ENCODE measurements around the gene PGGHG. TPM values are rescaled to one million over a fixed set of nuclear protein-coding genes. Genes with fewer than 3 reads are reported as not detected.
A peak's percentile ranks its signal among the peaks of the same experiment; 100 is the strongest.

The PGGHG gene
- total and polyA plus RNA-seq, 3 donors from 2014 or later, result 8.2 to 32.5 (median 26.5) TPM

- 57 to 61% methylated on average over 24 to 26 of the region's 26 CpGs for WGBS, 2 donors
- intact Hi-C loops (cut with DNase I; ENCODE audit: low total_unique reads), result loop anchor here (10.0 kb wide), 1 partner anchor 57 kb away; no protein-coding TSS in a partner anchor
- peak; percentile 75 for DNase-seq
- TF ChIP-seq POLR2A (IDR thresholded peaks at IDR 0.05), result no peak
- TF ChIP-seq CTCF (IDR thresholded peaks at IDR 0.05), result no peak
- Histone ChIP-seq H3K27me3 (no peaks in the 10 kb centered on the region), H3K27ac (peak overlapping the region; percentile 58 to 68), H3K4me3 (no peak overlapping the region), H3K36me3 (ENCODE audit: low read depth, missing control alignments) (no peaks in the 10 kb centered on the region), H3K4me1 (peaks cover 18% of the 10 kb centered on the region), H3K9me3 (no peaks in the 10 kb centered on the region)
These were observed 8.9 kb downstream of the PGGHG start for GRCh38 chr11:297586-298405.

- TF ChIP-seq POLR2A (IDR thresholded peaks at IDR 0.05) (no peak), CTCF (IDR thresholded peaks at IDR 0.05) (no peak)
- Histone ChIP-seq H3K4me1 (peaks cover 18% of the 10 kb centered on the region), H3K9me3 (no peaks in the 10 kb centered on the region), H3K4me3 (no peak overlapping the region), H3K27ac (peak overlapping the region; percentile 58 to 68), H3K27me3 (no peaks in the 10 kb centered on the region), H3K36me3 (ENCODE audit: low read depth, missing control alignments) (no peaks in the 10 kb centered on the region)
- WGBS, 2 donors, result 75 to 86% methylated on average over 9 to 15 of the region's 15 CpGs
- intact Hi-C loops (cut with DNase I; ENCODE audit: low total_unique reads), result loop anchor here (10.0 kb wide), 1 partner anchor 56 kb away; no protein-coding TSS in a partner anchor
- DNase-seq, result no peak
These were observed 9.6 kb downstream of the PGGHG start for GRCh38 chr11:298406-299065.

- no peaks in the 10 kb centered on the region for H3K27me3 ChIP-seq
These were observed 10.4 kb downstream of the PGGHG start, which contains the start of gene IFITM5 for GRCh38 chr11:299081-299891. Gene IFITM5 (minus strand): TSS chr11:299526. CDS start chr11:299490, 36 bp downstream.

More at GRCh38 chr11:299081-299891, 10.4 kb downstream of the PGGHG start, which contains the start of gene IFITM5:
- H3K4me1 ChIP-seq, result peaks cover 18% of the 10 kb centered on the region
- intact Hi-C loops (cut with DNase I; ENCODE audit: low total_unique reads), result loop anchor here (10.0 kb wide), 1 partner anchor 56 kb away; no protein-coding TSS in a partner anchor
- H3K36me3 ChIP-seq (ENCODE audit: low read depth, missing control alignments), result no peaks in the 10 kb centered on the region
- no peak within 1 kb of the TSS for H3K4me3 ChIP-seq
- H3K27ac ChIP-seq, result no peak within 1 kb of the TSS
- 73 to 82% methylated on average over 3 to 36 of the region's 40 CpGs for WGBS, 2 donors
- H3K9me3 ChIP-seq, result no peaks in the 10 kb centered on the region
- TF ChIP-seq CTCF (IDR thresholded peaks at IDR 0.05) (no peak), POLR2A (IDR thresholded peaks at IDR 0.05) (no peak)
- DNase-seq, result no peak
